ENCODE data around the gene CDK5RAP2.
A peak's percentile ranks its signal among the peaks of the same experiment; 100 is the strongest.
"Not testable (repeated sequence)": the region's sequence is repeated elsewhere in the genome, so short reads cannot be mapped to it uniquely, and the experiment has no call there.

The CDK5RAP2 gene

GRCh38 chr9:120545701-120546550, 34.0 kb downstream of the CDK5RAP2 start:
- DNase-seq (ENCODE audit: insufficient read length, low spot score) = no peak
- no peak for TF ChIP-seq POLR2A (IDR thresholded peaks at IDR 0.05; ENCODE audit: low read depth, low read length)
- FAIRE-seq = no peak

- DNase-seq (ENCODE audit: insufficient read length, low spot score) = no peak
- no peak for FAIRE-seq
- TF ChIP-seq POLR2A (IDR thresholded peaks at IDR 0.05; ENCODE audit: low read depth, low read length) = no peak
Measured at GRCh38 chr9:120544441-120544840, 35.5 kb downstream of the CDK5RAP2 start.

- no peak for DNase-seq (ENCODE audit: insufficient read length, low spot score)
- no peak for TF ChIP-seq POLR2A (IDR thresholded peaks at IDR 0.05; ENCODE audit: low read depth, low read length)
- FAIRE-seq = peak; percentile 6
Measured at GRCh38 chr9:120542701-120543490, 37.1 kb downstream of the CDK5RAP2 start.

- no peak for TF ChIP-seq POLR2A (IDR thresholded peaks at IDR 0.05; ENCODE audit: low read depth, low read length)
- DNase-seq (ENCODE audit: insufficient read length, low spot score) = no peak
- FAIRE-seq = no peak
Measured at GRCh38 chr9:120541921-120542320, 38.0 kb downstream of the CDK5RAP2 start.

DNA sequence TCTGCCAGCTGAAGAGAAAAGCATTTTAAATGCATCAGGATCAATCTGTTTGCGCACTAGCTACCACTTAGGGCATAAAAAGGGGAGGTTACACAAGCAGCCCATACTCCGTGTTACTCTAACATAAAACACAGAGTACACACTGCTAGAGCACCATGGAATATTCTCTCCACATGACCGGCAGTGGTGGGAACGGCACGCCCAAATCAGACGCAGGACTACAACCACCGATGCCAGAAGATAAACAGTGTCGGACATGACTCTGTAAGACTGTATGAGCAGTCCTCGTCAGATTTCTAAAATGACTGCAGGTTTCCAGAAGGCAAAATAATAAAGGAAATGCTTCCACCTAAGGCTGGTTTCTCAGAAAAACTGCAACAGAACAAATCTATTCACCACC, 40.0 kb downstream of the CDK5RAP2 start:
- DNase-seq (ENCODE audit: insufficient read length, low spot score) (no peak), FAIRE-seq (no peak)
- TF ChIP-seq POLR2A (IDR thresholded peaks at IDR 0.05; ENCODE audit: low read depth, low read length) = no peak

DNA sequence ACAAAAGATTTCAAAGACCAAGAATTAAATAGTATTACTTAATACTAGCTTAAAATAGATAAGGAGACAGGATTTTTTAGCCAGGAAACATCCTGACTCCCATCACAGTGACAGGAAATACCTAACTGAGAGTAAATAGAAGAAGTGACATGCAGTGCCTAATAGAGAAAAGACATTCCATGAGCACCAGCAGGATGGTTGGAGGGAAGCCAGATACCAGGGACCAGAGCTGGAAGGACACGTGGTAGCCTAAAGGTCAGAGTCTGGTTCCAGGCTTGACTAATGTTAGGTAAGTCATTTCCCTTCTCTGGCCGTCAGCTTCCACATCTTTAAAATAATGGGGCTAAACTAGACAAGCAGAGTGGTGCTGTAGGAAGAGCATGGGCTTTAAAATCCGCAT, 41.6 kb downstream of the CDK5RAP2 start:
- DNase-seq (ENCODE audit: insufficient read length, low spot score) = no peak
- FAIRE-seq = no peak
- TF ChIP-seq POLR2A (IDR thresholded peaks at IDR 0.05; ENCODE audit: low read depth, low read length) = no peak

GRCh38 chr9:120536949-120537640, 42.9 kb downstream of the CDK5RAP2 start:
- no peak for DNase-seq (ENCODE audit: insufficient read length, low spot score)
- TF ChIP-seq POLR2A (IDR thresholded peaks at IDR 0.05; ENCODE audit: low read depth, low read length) = no peak
- no peak for FAIRE-seq

- DNase-seq (ENCODE audit: insufficient read length, low spot score) = no peak
- no peak for TF ChIP-seq POLR2A (IDR thresholded peaks at IDR 0.05; ENCODE audit: low read depth, low read length)
- no peak for FAIRE-seq
Measured at GRCh38 chr9:120536094-120536493, 43.9 kb downstream of the CDK5RAP2 start.

- TF ChIP-seq POLR2A (IDR thresholded peaks at IDR 0.05; ENCODE audit: low read depth, low read length) = no peak
- FAIRE-seq = no peak
- no peak for DNase-seq (ENCODE audit: insufficient read length, low spot score)
Measured at GRCh38 chr9:120534266-120534665, 45.7 kb downstream of the CDK5RAP2 start.

GRCh38 chr9:120532891-120533290, 47.1 kb downstream of the CDK5RAP2 start:
- no peak for TF ChIP-seq POLR2A (IDR thresholded peaks at IDR 0.05; ENCODE audit: low read depth, low read length)
- DNase-seq (ENCODE audit: insufficient read length, low spot score) (no peak), FAIRE-seq (no peak)

GRCh38 chr9:120532475-120532874, 47.5 kb downstream of the CDK5RAP2 start:
- FAIRE-seq = peak; percentile 92
- DNase-seq (ENCODE audit: insufficient read length, low spot score) = peak; percentile 88
- no peak for TF ChIP-seq POLR2A (IDR thresholded peaks at IDR 0.05; ENCODE audit: low read depth, low read length)

- FAIRE-seq (peak; percentile 43), DNase-seq (ENCODE audit: insufficient read length, low spot score) (peak; percentile 50)
- TF ChIP-seq POLR2A (IDR thresholded peaks at IDR 0.05; ENCODE audit: low read depth, low read length) = no peak
Measured at GRCh38 chr9:120531683-120532300, 48.2 kb downstream of the CDK5RAP2 start.

GRCh38 chr9:120530220-120530832, 49.6 kb downstream of the CDK5RAP2 start:
- not testable (repeated sequence) for FAIRE-seq; DNase-seq (ENCODE audit: insufficient read length, low spot score)

Measured in H54 (cell line).